NCI-H2029 treated with DMSO at 0.1 percent for 48 hours (cell line): Measurements from ENCODE around the gene NUP43.
"Not testable (repeated sequence)": the region's sequence is repeated elsewhere in the genome, so short reads cannot be mapped to it uniquely, and the experiment has no call there.

Experiments
- DNase-seq: peaks from one replicate; lab custom pipeline; 2025; lab: John Stamatoyannopoulos, UW

NUP43 gene

DNA sequence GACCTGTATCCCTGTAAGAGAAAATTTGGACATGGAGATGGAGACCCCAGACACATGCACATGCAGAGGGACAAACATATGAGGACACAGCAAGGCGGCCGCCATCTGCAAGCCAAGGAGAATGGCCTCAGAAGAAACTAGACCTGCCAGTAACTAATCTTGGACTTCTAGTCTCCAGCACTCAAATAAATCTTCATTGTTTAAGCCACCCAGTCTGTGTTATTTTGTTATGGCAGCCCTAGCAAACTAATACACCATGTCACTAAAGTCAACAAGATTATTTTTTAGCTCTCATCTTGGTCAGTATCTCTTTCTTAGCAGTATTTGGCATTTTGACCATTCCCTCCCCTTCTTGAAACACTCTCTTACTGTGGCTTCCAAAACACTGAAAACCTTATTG, 55.1 kb downstream of the NUP43 start:
- no peak for DNase-seq

DNA sequence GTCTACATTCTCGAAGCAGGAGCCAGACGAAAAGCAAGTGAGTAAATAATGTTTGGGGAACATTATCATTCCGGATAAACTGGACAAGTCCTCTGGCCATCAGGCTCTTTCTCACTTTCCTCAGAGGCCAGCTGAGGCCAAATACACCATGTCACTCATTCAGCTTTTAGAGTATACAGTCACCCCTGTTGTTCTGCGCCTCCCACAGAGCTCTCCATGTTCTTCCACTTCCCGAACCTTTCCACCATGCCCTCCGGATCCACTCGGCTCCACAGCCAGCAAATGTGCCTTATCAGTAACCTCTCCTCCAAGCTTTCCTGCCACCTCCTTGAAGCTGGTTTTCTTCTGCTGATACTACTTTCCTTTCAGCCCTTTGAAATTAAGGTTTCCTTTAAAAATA, 60.1 kb downstream of the NUP43 start:
- no peak for DNase-seq

DNA sequence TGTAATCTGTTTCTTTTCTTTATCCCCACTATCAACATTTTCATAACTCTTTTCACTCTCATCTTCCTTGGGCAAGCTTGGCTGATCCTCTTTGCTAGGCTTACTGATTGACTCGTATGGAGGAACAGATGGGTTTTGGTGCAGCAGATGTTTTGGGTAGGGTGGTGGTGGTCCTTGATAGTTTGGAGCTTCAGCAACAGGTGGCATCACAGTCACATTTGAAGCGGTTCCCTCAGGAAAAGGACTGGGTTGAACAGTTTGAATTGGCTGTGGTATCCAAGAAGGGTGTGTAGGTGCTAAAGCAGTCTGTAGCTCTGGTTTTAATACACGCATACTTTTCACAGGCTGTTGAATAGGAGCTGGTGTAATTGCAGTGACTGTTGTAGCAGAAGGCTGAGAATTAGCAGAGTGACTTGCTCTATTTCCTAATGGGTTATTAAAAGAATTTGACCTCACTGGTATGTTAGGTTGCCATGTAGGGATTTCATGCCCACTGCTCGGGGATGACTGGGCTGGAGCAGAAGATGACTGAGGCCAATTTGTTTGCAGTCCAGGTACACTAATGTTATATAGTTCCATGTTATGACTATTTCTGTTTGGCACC, 63.0 kb downstream of the NUP43 start:
- DNase-seq, result no peak

DNA sequence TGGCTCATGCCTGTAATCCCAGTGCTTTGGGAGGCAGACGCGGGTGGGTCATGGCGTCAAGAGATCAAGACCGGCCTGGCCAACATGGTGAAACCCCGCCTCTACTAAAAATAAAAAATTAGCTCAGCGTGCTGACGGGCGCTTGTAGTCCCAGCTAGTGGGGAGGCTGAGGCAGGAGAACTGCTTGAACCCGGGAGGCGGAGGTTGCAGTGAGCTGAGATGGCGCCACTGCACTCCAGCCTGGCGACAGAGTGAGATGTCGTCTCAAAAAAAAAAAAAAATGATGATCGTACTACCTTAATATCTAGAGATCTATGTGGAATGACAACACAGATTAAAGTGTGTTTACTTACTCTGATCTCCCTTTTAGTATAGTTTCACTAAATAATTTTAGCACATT, 64.5 kb downstream of the NUP43 start:
- DNase-seq, result not testable (repeated sequence)

DNA sequence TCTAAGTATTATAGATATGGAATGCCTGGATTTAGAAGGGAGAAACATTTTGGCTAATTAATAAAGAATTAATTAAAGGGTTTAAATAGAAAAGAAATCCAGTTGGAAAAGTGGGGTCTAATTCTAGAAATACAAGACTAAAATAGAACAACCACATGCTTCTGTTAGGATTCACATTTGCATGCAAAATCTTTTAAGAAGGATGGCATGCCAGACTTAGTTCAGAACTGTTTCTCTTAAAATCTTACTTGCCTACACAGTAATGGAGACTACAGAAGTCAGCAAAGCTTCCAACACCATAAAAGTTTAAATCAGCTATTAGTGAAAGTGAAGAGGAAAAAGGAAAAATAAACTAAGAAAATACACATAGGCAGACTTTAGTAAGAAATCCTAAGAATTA, 65.1 kb downstream of the NUP43 start:
- no peak for DNase-seq

DNA sequence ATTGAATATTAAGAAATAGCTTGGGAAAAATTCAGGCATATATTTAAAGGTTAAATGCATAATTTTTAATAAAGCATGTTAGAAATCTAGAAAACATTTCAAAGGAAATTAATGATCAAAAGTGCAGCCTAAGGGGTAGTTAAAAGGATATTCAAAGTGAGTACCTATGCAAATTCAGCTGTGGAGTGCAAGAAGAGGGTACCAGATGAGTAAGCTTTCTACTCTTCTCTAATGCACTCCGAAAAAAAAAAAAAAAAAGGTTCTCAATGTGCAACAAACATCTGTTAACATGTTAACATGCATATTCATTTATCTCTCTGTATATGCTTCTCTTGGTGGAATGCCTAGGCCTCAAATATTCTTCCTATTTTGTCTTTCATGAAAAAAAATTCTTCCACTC, 65.8 kb downstream of the NUP43 start:
- no peak for DNase-seq
